ENCODE data around the gene CDO1.
"Not testable (repeated sequence)": the region's sequence is repeated elsewhere in the genome, so short reads cannot be mapped to it uniquely, and the experiment has no call there.

The CDO1 gene

GRCh38 chr5:115811406-115811805, 5.1 kb downstream of the CDO1 start:
- Mint-ChIP-seq H3K4me3 (no peak overlapping the region), H3K27ac (no peak overlapping the region), H3K4me1 (peaks cover 60% of the 10 kb centered on the region), H3K27me3 (peaks cover 57% of the 10 kb centered on the region), H3K9me3 (no peaks in the 10 kb centered on the region)
- DNase-seq (no peak), ATAC-seq (no peak)

DNA sequence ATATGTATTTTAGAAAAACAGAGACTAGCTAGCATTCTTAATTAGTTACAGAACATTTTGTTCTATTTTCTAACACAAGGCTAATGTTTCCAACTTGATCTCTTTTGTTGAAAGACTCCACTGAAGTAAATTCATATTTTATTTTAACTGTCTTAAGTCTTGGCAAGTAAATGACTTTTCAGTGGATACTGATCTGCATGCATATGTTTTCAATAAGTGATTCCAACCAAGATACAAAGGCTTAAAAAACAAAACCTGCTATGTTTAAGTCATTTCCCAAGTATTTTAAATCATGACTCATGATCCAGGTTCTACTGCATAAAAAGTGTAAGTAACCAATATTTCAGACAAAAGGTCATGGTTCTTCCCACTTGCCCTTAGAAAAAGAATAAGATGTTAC, 5.7 kb downstream of the CDO1 start:
- Mint-ChIP-seq H3K4me1 (peaks cover 57% of the 10 kb centered on the region), H3K4me3 (no peak overlapping the region), H3K27me3 (peaks cover 51% of the 10 kb centered on the region), H3K27ac (no peak overlapping the region), H3K9me3 (no peaks in the 10 kb centered on the region)
- ATAC-seq (no peak), DNase-seq (no peak)

GRCh38 chr5:115809946-115810345, 6.5 kb downstream of the CDO1 start:
- peak; percentile 36 for ATAC-seq
- Mint-ChIP-seq H3K4me1 (peaks cover 49% of the 10 kb centered on the region), H3K4me3 (no peak overlapping the region), H3K27me3 (peaks cover 43% of the 10 kb centered on the region), H3K27ac (no peak overlapping the region), H3K9me3 (no peaks in the 10 kb centered on the region)
- DNase-seq = no peak

DNA sequence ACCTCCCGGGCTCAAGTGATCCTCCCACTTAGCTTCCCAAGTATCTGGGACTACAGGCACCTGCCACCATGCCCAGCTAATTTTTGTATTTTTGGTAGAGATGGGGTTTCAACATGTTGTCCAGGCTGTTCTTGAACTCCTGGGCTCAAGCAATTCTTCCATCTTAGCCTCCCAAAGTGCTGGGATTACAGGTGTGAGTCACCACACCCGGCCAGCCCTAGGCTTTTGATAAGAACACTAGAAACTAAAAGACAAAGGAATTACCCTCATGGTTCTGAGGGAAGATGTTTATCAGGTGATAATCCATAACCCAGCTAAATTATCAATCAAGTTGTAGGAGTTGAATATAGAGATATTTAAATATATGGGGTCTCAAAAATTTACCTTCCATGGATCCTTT, 8.4 kb downstream of the CDO1 start:
- H3K9me3 Mint-ChIP-seq, H3K27ac Mint-ChIP-seq, ATAC-seq, H3K4me3 Mint-ChIP-seq, DNase-seq: not testable (repeated sequence)
- Mint-ChIP-seq H3K27me3 (peaks cover 27% of the 10 kb centered on the region), H3K4me1 (peaks cover 34% of the 10 kb centered on the region)

- Mint-ChIP-seq H3K27ac (no peak overlapping the region), H3K27me3 (peaks cover 27% of the 10 kb centered on the region), H3K9me3 (no peaks in the 10 kb centered on the region), H3K4me1 (peaks cover 34% of the 10 kb centered on the region), H3K4me3 (peak overlapping the region; percentile 36 to 41)
- DNase-seq (no peak), ATAC-seq (no peak)
Measured at GRCh38 chr5:115807654-115808052, 8.8 kb downstream of the CDO1 start.

DNA sequence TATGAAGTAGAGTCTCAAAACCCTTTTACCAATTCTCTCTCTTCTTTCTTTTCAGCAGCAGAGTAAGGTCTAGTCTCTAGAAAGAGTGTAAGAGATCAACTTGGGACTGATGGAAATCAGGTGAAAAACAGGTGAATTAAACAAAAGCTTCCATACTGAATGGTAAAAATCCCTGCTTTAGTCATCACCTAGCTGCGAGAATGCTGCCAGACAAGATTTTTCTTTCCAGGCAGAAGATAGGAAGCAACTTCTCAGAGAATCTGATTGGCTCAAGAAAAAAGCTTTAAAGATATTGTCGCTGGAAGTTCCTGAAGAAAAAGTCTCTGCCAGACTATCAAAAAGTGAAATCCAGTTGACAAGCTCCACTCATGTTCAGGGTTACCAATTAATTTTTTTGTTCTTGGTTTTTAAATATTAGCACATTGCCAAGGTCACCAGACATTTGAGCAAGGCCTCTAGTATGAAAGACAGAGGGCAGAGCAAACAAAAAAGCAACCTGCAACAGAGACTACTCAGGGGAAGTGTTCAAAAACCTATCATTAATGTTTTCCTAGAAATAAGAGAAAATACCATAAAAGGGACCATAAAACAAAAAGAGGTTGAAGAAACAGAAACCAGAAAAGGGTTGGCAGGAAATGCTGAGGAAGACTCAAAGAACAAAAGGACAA, 9.3 kb downstream of the CDO1 start:
- Mint-ChIP-seq H3K9me3 (no peaks in the 10 kb centered on the region), H3K4me1 (peaks cover 34% of the 10 kb centered on the region), H3K27me3 (peaks cover 22% of the 10 kb centered on the region), H3K4me3 (peak overlapping the region; percentile 36 to 41), H3K27ac (peak overlapping the region in 1 of 2 donors; percentile 8)
- DNase-seq (no peak), ATAC-seq (no peak)

DNA sequence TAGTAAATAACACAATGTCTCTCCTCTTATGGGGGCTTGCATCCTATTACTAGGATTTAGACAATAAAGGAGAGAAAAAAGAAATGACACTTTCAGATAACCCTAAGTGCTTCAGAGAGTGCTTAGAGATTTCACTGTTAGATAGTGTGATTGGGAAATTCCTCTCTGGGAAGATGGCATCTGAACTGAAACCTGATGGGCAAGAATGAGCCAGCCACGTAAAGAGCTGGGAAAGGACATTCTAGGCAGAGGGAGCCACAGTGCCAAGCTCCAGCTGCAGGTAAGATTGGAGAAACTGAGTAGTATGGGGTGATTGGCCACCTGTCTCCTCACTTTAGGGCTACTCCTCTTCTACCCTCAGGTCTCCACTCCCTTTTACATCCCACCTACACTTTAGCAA, 14.5 kb downstream of the CDO1 start:
- Mint-ChIP-seq H3K4me1 (peaks cover 8% of the 10 kb centered on the region), H3K4me3 (no peak overlapping the region), H3K27ac (no peak overlapping the region), H3K9me3 (no peaks in the 10 kb centered on the region), H3K27me3 (peaks cover 33% of the 10 kb centered on the region)
- ATAC-seq (no peak), DNase-seq (no peak)

- no peak overlapping the region for H3K27ac Mint-ChIP-seq
- DNase-seq (no peak), ATAC-seq (no peak)
- H3K9me3 Mint-ChIP-seq = no peaks in the 10 kb centered on the region
- no peak overlapping the region for H3K4me3 Mint-ChIP-seq
- no peaks in the 10 kb centered on the region for H3K4me1 Mint-ChIP-seq
- H3K27me3 Mint-ChIP-seq = peaks cover 40% of the 10 kb centered on the region
Measured at GRCh38 chr5:115801152-115801551, 15.3 kb downstream of the CDO1 start.

DNA sequence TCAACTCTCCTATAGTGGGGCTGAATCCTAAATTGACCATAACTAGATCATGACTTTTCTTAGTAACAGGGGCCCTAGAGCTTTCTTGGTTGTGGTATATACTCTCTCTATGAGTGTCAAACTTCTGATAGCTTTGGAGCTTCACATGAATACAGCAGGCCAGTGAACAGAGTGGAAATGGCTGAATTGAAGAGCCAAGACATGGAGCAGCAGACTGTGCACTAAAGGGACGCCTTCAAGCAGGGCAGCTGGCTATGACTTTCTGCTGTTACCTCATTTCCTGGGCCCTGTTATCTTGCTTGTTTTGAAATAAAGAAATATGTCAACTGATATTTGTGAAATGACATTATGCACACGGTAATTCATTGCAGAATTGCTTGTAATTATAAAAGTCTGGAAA, 16.4 kb downstream of the CDO1 start:
- ATAC-seq = peak; percentile 33
- Mint-ChIP-seq H3K27me3 (peaks cover 40% of the 10 kb centered on the region), H3K4me3 (no peak overlapping the region), H3K4me1 (no peaks in the 10 kb centered on the region), H3K9me3 (no peaks in the 10 kb centered on the region), H3K27ac (peak overlapping the region in 1 of 2 donors; percentile 63)
- no peak for DNase-seq

DNA sequence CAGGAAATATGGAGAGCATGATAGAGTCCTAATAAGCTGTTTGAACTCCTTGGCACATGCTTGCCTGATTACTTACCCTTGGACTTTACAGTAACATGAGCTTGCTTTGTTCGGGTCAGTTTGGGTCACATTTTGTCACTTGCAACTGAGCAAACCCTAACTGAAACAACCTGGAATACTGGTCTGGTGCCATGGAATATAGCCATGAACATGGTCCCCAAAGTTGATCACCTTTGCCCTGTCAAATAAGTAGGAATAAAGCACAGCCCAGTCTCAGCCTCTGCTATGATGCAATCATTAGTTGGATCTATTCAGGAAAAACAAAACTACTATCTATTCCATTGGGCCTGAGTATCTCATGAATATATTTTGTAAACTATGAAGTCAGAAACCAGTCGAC, 18.2 kb downstream of the CDO1 start:
- Mint-ChIP-seq H3K4me3 (no peak overlapping the region), H3K27ac (no peak overlapping the region), H3K4me1 (no peaks in the 10 kb centered on the region), H3K9me3 (no peaks in the 10 kb centered on the region), H3K27me3 (peaks cover 46% of the 10 kb centered on the region)
- DNase-seq = no peak
- no peak for ATAC-seq

GRCh38 chr5:115796656-115797055, 19.8 kb downstream of the CDO1 start:
- Mint-ChIP-seq H3K27me3 (peaks cover 53% of the 10 kb centered on the region), H3K9me3 (no peaks in the 10 kb centered on the region), H3K27ac (no peak overlapping the region), H3K4me3 (no peak overlapping the region), H3K4me1 (no peaks in the 10 kb centered on the region)
- ATAC-seq = no peak
- no peak for DNase-seq

GRCh38 chr5:115795700-115796099, 20.8 kb downstream of the CDO1 start:
- Mint-ChIP-seq H3K9me3 (no peaks in the 10 kb centered on the region), H3K4me3 (no peak overlapping the region), H3K4me1 (no peaks in the 10 kb centered on the region), H3K27ac (no peak overlapping the region), H3K27me3 (peaks cover 63% of the 10 kb centered on the region)
- DNase-seq (no peak), ATAC-seq (no peak)

DNA sequence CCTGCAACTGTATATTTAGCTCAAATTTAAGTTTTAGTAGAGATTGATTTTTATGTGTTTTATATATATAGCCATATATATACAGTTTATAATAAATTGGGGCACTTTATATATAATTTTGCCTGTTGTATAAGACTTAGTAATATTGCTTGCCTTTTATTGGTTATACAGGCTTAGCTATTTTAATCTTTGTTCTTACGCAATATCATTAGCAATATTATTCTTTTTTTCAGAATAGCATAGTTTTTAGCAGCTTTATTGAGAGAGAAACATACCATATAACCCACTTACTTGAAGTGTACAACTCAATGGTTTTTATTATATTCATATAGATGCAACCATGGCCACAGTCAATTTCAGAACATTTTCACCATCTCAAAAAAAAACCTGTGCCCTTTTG, 28.0 kb downstream of the CDO1 start:
- H3K27me3 Mint-ChIP-seq = peaks cover 79% of the 10 kb centered on the region
- H3K4me1 Mint-ChIP-seq = no peaks in the 10 kb centered on the region
- H3K4me3 Mint-ChIP-seq = no peak overlapping the region
- DNase-seq = no peak
- H3K9me3 Mint-ChIP-seq = peaks cover 0 to 10% of the 10 kb centered on the region in 2 donors
- no peak overlapping the region for H3K27ac Mint-ChIP-seq
- ATAC-seq = no peak

- Mint-ChIP-seq H3K27me3 (peaks cover 71% of the 10 kb centered on the region), H3K4me1 (no peaks in the 10 kb centered on the region), H3K9me3 (peaks cover 0 to 10% of the 10 kb centered on the region in 2 donors), H3K4me3 (no peak overlapping the region), H3K27ac (no peak overlapping the region)
- DNase-seq = no peak
- no peak for ATAC-seq
Measured at GRCh38 chr5:115787426-115787825, 29.0 kb downstream of the CDO1 start.

DNA sequence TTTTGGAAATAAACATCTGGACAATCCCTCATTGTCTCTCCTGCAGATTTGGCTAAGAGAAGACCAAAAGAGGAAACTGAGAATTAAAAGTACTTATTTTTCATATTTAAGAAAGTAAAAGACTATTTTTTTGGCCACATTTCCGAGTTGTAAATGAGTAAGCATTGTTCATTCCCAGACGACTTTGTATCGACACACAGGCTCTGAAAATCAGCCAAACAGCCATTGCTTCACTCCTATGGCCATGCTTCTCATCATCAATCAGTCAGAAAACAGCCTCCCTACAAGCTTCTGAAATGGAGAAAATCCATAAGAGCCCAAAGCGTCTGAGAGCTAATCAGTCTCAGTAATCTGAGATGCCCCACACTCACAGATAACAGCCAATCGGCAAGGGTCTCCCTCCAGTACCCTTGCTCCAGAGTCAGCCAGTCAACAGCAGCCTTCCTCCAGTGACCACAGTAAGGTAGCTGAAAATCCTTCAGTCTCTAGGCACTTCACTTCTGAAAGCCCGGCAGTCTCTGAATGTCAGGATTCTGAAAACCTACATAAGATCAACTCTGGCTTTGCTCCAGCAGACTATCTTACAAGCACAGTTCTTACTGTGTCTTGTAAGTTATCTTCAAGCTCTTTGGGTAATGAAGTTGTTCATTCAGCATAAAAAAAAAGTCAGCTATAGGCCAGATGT, 30.9 kb downstream of the CDO1 start:
- Mint-ChIP-seq H3K27ac (no peak overlapping the region), H3K4me3 (no peak overlapping the region), H3K9me3 (peaks cover 0 to 10% of the 10 kb centered on the region in 2 donors), H3K27me3 (peaks cover 73% of the 10 kb centered on the region), H3K4me1 (no peaks in the 10 kb centered on the region)
- DNase-seq (no peak), ATAC-seq (no peak)

DNA sequence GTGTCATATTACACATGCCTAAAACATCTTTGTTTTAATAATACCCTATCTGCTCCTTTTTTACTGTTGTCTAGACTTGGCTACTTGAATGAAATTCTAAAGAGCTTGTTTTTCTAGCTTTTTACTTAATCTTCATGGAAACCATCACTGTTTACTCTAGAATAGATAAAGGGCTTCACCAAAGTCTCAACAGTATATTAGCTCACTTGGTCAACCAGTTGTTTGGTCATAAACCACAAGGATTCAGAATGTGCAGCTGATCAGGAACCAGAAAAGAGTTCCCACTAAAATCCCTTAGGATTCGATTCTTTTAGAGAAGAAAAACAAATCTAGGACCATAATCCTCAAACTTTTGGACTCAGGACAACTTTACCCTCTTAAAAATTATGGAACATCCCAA, 38.0 kb downstream of the CDO1 start:
- Mint-ChIP-seq H3K27me3 (peaks cover 46% of the 10 kb centered on the region), H3K4me1 (no peaks in the 10 kb centered on the region), H3K27ac (no peak overlapping the region), H3K9me3 (no peaks in the 10 kb centered on the region), H3K4me3 (no peak overlapping the region)
- ATAC-seq = no peak
- no peak for DNase-seq

GRCh38 chr5:115776989-115777388, 39.5 kb downstream of the CDO1 start:
- ATAC-seq (no peak), DNase-seq (no peak)
- Mint-ChIP-seq H3K27me3 (peaks cover 55% of the 10 kb centered on the region), H3K4me3 (no peak overlapping the region), H3K27ac (no peak overlapping the region), H3K4me1 (no peaks in the 10 kb centered on the region), H3K9me3 (no peaks in the 10 kb centered on the region)
